BJ (cell line): ENCODE results near the gene RPL10A. TPM values are rescaled to one million over a fixed set of nuclear protein-coding genes. Genes with fewer than 3 reads are reported as not detected.

Experiments
- CTCF ChIA-PET: fragments of 350-600 bp; formaldehyde crosslinking; extraction: SDS; loops from one replicate; lab custom pipeline; 2021; ENCODE audit warnings: antibody characterized with exemption, inconsistent platforms; lab: Yijun Ruan, JAX
- POLR2A ChIA-PET: fragments of 300-600 bp; sonication (Branson Sonifier 250); formaldehyde crosslinking; extraction: SDS; loops from one replicate; lab custom pipeline; 2021; ENCODE audit warnings: antibody characterized with exemption; lab: Charles Lee
- DNase-seq: peaks from one replicate; pipeline ENCODE4 v3.0.0-alpha.2; 2011; ENCODE audit warnings: low read depth
- H3K27me3 ChIP-seq: 2 replicates; pipeline ENCODE4 v1.6.0; 2011; ENCODE audit warnings: low read length; ENCODE audit not compliant: control insufficient read depth, insufficient read depth
- H3K36me3 ChIP-seq: 2 replicates; pipeline ENCODE4 v1.5.1; 2011; ENCODE audit warnings: low read length; ENCODE audit not compliant: control insufficient read depth, insufficient read depth
- H3K4me3 ChIP-seq: 2 replicates; pipeline ENCODE4 v1.5.1; 2011; ENCODE audit warnings: low read depth, mild to moderate bottlenecking, control low read depth, low read length
- CTCF ChIP-seq: IDR thresholded peaks from 2 replicates; pipeline ENCODE4 v1.5.1; 2011; ENCODE audit warnings: low read depth, mild to moderate bottlenecking, control low read depth, inconsistent platforms, low read length, moderate library complexity; ENCODE audit not compliant: insufficient read depth
- polyA plus RNA-seq: library from polyadenylated mRNA; depleted of rRNA; stranded (reverse); fragments of >200 nt; gene quantifications from 2 replicates; pipeline ENCODE4 v1.2.3, GENCODE V29; 2011

RPL10A gene
- polyA plus RNA-seq, 1 experiment, result 2,524 TPM

DNA sequence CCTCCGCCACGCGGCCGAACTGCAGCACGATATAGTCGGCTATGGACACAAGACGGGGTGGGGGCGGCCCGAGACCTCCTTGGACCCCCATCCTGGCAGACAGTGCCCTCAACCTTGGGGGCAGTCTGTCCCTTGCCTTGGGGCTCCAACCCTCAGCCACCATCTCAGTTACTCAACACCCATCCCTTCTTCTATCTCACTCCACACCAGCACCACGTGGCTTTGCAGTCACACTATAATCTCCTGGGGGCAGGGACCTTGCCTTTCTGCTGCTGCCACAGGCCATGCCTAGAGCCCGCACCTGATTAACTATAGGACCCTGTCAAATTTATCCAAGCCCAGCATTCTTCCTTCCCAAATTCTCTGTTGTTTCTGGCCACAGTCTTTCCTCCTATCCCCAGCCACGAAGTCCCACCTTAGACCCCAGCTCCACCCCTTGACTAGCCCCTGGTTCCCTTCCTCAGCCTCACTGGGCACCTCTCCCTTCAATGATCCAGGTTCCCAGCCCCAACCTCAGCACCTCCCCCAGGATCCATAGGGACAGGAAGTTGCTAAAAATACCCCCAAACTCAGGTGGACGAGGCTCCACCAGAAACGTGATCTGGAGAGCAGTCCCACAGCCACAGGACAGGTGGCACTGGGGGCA lies 30.3 kb downstream of the RPL10A start:
- no peaks in the 10 kb centered on the region; the same call in 1 of the 2 replicates for H3K36me3 ChIP-seq
- no peak for TF ChIP-seq CTCF
- CTCF ChIA-PET, result interaction anchor here (1.2 to 1.7 kb wide), 2 partner anchors 31 to 47 kb away, joined by 3 to 8 read pairs; partner anchors contain the start of genes FANCE and RPL10A
- POLR2A ChIA-PET, result no interaction called here
- DNase-seq, result no peak
- peak overlapping the region; percentile 72 for H3K4me3 ChIP-seq
- H3K27me3 ChIP-seq, result no peaks in the 10 kb centered on the region

DNA sequence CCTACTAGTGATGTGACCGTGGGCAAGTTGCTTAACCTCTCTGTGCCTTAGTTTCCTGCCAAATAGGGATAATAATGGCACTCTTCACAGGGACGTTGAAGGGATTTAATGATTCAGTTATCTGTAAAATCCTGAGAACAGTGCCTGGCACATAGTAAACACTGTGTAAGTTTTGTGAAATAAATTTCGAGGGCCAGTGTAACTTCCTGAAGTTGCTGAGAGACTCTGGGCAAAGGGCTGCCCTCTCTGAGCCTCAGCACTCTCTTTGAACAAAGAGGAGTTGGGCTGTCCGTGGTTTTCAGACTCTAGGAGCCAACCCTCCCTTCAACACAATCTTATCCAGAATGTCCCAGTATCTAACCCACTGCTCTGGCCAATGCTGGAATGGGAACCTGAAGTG lies 31.2 kb downstream of the RPL10A start:
- H3K27me3 ChIP-seq, result no peaks in the 10 kb centered on the region
- no peak overlapping the region for H3K4me3 ChIP-seq
- ChIA-PET POLR2A (no interaction called here), CTCF (no interaction called here)
- TF ChIP-seq CTCF, result no peak
- DNase-seq, result no peak
- no peaks in the 10 kb centered on the region for H3K36me3 ChIP-seq

DNA sequence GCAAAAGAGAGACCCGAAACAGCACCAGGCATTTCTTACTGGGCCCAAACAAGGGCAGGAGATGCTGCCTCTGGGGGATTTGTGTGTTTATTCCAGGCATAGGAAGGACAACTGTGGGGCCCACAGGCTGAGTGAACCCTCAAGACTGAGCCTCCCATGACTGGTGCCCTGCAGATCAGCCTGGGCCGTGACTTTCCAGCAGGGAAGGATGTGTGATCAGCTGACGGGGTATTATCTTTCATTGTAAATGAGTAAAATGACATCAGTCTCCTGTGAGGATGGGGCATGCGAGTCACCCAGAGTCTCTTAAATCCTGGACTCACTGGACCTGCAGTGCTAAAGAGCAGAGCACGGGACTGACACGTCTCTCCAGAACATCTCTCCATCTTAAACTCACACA lies 32.6 kb downstream of the RPL10A start:
- POLR2A ChIA-PET, result interaction anchor here (0.6 kb wide), 1 partner anchor 14 kb away, joined by 13 read pairs; no protein-coding TSS in a partner anchor

GRCh38 chr6:35501784-35502183 lies 33.6 kb downstream of the RPL10A start:
- Histone ChIP-seq H3K36me3 (no peaks in the 10 kb centered on the region), H3K27me3 (peaks cover 7% of the 10 kb centered on the region), H3K4me3 (no peak overlapping the region)
- TF ChIP-seq CTCF, result no peak
- ChIA-PET POLR2A (no interaction called here), CTCF (interaction anchor here (1.1 kb wide), 1 partner anchor 21 kb away, joined by 4 read pairs; no protein-coding TSS in a partner anchor)
- DNase-seq, result no peak

More for the DNA sequence above, 32.6 kb downstream of the RPL10A start:
- CTCF ChIA-PET, result no interaction called here
- Histone ChIP-seq H3K36me3 (no peaks in the 10 kb centered on the region), H3K27me3 (peaks cover under 1% of the 10 kb centered on the region), H3K4me3 (no peak overlapping the region)
- peak; percentile 52 for DNase-seq
- TF ChIP-seq CTCF, result no peak

DNA sequence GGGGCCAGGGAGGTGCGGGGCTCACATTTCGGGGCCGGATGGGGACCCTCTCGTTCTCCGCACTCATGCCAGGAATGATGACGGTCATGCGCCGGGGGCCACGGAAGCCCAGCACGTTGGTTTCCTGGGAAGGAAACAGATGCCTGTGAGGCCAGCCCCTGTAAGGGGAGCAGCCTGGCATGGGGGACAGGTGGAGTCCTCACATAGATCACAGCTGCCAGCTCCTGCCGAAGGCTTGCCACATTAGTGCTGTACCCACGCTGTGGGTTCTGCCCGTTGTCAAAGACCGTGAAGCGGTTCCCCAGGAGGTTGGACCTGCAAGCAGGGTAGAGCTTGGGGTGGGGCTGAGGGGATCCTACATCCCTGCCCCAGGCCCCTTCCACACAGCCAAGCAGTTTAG lies 35.3 kb downstream of the RPL10A start:
- H3K36me3 ChIP-seq, result no peaks in the 10 kb centered on the region
- peaks cover 15% of the 10 kb centered on the region for H3K27me3 ChIP-seq
- H3K4me3 ChIP-seq, result no peak overlapping the region
- TF ChIP-seq CTCF, result no peak
- DNase-seq, result no peak
- CTCF ChIA-PET, result no interaction called here
- POLR2A ChIA-PET, result no interaction called here
